ENCODE measurements around the gene ANO6. TPM values are rescaled to one million over a fixed set of nuclear protein-coding genes. Genes with fewer than 3 reads are reported as not detected.
"Not testable (repeated sequence)": the region's sequence is repeated elsewhere in the genome, so short reads cannot be mapped to it uniquely, and the experiment has no call there.

ANO6 gene
- polyA plus RNA-seq, 3 donors: 77.6 to 81.4 (median 79.7) TPM

DNA sequence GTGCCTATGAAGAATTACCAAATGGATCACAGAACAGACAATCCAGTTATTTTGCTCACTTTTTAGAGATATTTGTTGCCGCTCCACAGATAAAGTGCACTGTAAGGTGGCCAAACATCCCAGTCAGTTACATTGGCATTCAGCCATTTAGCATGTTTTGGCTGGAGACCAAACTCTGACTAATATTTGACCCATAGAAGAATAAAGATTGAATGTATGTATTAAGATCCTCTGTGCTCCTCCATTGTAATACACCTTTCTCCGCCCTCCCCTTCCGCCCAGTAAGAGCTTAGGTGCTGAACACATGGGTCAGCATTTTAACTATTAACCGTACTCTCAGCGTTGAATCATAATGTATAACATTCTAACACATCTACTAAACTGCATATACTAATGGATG is 163.4 kb downstream of the ANO6 start:
- no peak for DNase-seq (ENCODE audit: low read depth in 3 of 3, low spot score in 2 of 3)

DNA sequence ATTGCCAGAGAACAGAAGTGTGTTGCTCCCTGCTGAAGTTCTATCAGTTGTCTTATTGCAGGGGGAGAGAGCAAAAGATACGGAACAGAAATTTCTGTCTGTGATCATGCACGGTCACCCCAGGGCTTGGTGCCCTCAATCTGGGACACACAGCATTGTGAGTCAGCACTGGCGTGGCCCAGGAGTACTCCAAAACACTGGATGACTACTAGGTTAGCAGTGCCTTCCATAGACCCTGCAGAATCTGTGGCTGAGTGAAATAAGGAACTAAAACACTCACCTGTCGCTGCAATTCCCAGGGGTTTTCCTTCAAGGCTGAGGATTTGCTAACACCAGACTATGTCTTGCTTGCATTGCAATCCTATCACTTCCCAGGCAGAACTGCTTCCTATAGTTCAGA is 165.5 kb downstream of the ANO6 start:
- no peak for DNase-seq (ENCODE audit: low read depth in 3 of 3, low spot score in 2 of 3)

DNA sequence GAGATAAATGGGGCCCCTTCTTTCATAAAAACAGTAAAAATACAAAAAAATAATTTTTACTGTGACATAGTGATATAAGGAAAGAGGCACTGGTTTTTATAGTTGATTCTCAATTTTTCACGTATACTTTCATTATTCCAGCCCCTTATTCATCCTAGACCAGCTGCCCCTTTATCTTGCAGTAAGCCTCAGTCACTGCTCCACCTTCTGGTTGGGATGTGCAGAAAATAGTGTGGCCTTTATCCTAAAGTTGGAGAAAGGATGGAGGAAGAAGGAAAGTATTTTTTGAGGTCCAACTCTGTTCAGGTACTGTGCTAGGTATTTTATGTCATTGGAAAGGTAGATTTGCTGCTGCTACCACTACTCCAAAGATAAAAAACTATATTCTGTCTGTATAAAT is 172.7 kb downstream of the ANO6 start:
- DNase-seq (ENCODE audit: low read depth in 3 of 3, low spot score in 2 of 3): peak in 2 of 3 donors; percentile 7 to 18

DNA sequence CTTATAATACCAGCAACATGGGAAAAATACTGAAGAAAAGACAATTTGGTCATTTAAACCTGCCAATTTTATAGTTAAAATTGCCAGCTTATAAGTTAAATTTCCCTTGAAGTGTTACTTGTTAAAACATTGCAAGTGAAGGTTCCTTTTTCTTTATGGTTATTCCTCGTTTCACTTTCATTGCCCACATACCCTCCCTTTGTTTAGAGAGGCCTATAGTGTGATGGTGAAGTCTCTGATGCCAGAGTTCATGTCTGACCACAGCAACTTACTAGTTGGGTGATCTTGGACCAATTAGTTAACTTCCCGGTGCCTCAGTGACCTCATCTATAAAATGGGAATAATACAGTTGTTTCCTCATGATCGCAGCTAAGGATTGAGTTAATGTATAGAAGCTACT is 173.5 kb downstream of the ANO6 start:
- no peak for DNase-seq (ENCODE audit: low read depth in 3 of 3, low spot score in 2 of 3)

DNA sequence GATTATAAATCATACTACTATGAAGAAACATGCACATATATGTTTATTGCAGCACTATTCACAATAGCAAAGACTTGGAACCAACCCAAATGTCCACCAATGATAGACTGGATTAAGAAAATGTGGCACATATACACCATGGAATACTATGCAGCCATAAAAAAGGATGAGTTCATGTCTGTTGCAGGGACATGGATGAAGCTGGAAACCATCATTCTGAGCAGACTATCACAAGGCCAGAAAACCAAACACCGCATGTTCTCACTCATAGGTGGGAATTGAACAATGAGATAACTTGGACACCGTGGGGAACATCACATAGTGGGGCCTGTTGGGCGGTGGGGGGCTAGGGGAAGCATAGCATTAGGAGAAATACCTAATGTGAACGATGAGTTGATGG is 181.6 kb downstream of the ANO6 start:
- DNase-seq (ENCODE audit: low read depth in 3 of 3, low spot score in 2 of 3): not testable (repeated sequence)

DNA sequence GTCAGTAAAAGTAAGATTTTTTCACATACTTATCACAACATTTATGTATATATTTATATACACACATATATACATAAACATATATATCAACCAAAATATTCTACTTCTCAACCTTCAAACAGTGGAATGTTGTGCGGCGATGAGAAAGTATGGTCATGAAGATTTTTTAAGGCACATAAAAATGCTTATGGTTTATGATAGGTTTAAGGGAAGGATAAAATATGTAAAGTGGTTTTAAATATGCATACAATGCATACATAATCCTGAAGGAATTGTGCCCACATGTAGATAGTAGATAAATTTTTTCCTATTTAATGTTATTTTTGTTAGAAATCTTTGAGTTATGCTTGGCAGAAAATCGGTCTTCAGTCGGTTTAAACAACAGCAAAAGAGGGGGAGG is 182.7 kb downstream of the ANO6 start:
- DNase-seq (ENCODE audit: low read depth in 3 of 3, low spot score in 2 of 3): no peak

DNA sequence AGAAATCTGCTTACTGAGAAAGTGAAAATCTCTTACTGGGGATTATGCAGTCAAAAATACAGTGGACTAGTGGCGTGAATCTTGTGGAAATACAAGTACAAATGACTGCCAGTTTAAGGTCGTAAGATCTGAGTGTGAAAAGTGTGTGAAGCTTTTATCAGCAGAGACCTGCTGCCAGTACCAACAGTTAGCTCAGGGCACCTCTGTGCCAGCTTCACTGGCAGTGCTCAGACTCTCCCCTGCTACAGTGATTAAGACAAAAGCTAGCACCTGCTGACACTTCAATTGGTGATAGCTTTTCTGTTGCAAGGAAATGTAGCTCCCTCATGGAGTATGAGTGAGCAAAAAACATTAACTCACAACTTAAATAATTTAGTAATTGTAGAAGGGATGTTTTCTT is 185.1 kb downstream of the ANO6 start:
- no peak for DNase-seq (ENCODE audit: low read depth in 3 of 3, low spot score in 2 of 3)

DNA sequence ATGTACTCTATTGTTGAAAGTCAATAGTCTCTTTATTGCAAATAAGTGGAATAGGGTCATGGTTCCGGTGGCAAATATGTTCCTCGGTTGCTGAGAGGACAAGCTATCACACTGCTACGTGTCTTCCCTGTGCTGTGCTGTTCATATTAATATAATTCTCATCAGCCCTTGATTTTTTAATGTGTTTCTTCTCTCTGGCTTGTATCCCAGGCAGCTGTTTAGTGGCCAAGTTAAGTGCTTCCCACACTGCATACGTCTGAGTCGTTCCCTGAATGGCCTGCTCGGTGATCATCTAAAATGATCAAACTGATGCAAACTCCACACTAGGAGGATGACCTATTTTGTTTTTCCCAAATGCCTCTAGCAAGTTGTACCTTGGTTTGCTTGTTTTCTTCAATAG is 186.4 kb downstream of the ANO6 start:
- DNase-seq (ENCODE audit: low read depth in 3 of 3, low spot score in 2 of 3): no peak

DNA sequence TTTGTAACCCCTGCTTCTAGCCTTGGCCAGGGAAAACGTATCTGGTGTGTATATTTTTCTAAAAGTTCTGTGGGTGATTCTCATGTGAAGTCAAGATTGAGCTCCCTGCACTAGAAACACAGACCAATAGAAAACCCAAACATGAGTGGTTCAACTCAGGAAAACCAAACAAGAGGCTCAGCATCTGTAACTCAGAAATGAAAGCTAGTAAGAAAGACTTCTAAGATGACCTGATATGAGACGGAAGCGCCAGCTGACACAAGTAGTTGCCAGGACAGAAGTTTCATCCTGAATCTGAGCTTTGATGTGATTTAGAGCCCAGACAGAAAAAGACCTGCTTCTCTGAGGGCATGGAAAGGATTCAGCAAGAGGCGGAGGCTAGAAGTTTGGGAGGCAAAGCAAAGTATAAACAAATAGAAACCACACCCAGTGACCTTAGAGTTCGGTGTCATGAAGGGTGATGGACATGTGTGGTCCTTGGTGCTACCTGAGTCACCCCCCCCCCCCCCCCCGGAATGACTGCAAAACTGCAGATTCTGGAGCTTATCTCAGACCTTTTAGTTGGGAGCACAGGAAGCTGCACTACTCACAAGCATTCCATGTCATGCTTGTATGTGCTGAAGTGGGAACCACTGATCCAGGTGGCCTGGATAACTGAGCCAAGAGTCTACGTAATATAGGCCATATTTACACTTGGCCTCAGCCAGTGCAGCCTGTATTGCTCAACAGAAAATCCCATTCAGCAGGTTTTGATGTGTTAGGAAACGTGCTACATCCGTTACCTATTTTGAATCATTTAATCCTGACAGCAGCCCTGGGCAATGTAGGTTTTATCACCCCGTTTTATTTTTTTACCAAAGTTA is 191.3 kb downstream of the ANO6 start:
- no peak for DNase-seq (ENCODE audit: low read depth in 3 of 3, low spot score in 2 of 3)

DNA sequence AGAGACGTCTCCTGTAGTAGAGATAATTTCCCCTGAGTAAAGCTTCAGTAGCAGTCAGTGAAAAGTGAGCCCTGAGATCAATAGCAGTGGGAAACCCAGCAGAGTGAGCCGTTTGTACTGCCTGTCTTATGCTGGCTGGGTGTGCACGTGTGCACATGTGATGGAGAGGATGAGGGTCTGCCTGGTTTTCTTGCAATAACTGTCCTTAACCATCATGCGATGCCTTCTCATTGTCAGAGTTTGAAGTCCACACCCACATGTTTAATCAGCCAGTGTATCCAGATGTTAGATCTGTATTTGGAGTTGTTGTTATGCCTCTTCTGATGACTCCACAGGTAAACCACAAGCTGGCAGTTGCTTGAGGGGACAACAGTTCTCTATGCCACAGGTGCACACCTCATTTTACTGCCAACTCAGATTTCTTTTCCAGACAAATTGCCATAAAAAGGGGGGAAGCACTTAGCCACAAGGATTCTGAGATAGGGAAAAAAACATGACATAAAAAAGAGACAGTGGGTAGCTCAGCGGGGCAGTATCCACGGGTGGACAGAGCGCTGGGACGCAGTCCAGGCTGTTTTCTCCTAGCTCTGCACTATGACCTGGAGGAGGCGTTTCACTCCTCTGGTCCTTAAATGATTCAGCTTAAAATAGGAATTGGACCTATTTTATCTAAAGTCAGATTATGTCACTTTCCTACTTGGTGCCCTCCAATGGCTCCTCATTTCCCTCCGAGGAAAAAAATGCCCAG is 192.3 kb downstream of the ANO6 start:
- DNase-seq (ENCODE audit: low read depth in 3 of 3, low spot score in 2 of 3): no peak

DNA sequence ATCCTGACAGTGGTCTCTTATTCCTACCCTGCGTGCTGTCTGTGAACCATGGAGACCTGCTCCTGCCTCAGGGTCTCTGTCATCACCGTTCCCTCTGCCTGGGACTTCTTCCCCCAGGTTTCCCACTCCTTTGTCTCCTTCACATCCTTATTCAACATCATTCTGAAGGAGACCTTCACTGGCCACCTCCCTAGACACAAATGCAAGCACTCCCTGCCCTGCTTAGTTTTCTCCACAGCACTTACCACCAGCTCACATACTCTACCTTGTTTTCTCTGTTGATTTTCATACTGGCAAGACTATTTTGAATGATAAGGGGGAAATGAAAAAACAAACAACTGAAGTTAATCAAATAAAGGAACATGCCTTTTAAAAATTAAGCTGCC is 192.8 kb downstream of the ANO6 start:
- DNase-seq (ENCODE audit: low read depth in 3 of 3, low spot score in 2 of 3): no peak

DNA sequence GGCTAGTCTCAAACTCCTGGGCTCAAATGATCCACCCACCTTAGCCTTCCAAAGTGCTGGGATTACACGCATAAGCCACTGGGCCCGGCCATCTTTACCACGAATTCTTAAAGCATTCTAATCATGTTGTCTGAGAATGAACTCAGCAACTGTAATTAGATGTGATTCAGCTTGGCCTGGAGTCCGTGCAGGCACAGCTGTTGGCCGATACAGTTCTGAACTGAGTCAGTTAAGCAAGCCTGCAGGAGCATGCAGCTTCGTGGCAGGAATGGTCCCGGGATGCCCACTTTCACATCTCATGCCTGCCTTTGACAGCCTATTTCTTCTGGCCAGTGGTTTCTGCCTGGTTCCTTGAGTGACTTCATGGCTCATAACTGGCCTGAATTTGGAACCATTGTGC is 194.1 kb downstream of the ANO6 start:
- DNase-seq (ENCODE audit: low read depth in 3 of 3, low spot score in 2 of 3): no peak

DNA sequence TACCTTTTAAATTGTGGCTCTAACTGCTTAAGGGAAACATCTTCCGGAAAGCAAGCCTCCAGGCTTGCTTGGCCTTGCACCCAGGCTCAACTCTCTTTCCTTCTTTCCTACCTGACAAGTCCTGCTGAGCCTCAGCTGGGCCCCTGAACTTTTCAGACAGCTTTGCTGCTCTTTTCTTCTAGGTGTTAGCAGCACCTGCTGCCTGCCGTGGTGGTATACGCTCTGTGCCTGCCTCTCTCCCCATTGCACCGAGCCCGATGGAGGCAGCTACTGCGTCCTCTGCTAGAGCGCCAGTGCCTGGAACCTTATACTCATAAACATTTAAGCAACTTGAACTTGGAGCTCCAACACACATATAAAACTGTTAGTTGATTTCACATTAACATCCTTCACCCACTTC is 195.7 kb downstream of the ANO6 start:
- DNase-seq (ENCODE audit: low read depth in 3 of 3, low spot score in 2 of 3): no peak

DNA sequence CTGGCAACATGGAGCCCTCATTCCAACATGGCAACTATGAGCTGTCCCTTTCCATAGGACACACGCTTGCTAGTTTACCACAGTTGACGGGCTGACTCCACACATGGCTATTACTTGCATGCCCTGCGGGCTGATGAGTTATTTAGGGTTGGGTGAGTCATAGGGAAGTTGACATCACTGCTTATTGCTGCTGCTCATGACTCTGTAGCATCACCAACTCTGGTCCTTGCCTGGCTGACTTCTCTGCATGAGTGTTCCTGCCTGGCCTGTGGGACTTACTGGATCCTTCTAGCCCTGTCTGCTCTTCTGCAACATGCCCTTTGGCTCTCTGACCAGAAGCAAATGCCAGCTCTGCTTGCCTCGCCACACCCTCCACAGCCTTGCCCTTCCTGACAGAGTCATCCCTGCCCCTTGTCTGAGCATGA is 199.5 kb downstream of the ANO6 start:
- DNase-seq (ENCODE audit: low read depth in 3 of 3, low spot score in 2 of 3): no peak

DNA sequence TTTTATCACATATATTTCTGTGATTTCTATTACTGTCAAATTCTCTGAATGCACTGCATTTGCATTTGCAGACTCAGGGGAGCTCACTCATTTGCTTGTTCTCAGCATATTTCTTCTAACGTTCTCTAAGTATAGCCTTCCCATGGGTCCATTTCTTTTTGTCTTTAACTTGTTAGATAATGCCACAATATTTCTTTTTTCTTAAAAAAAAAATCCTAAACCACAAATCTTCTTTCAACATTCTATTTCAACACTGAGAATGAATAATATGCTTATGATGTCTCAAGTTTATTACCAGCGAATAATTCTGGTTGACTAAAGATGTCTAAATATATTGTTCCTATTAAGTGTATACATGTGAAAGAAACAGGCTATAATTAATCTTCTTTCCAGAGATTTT is 200.2 kb downstream of the ANO6 start:
- DNase-seq (ENCODE audit: low read depth in 3 of 3, low spot score in 2 of 3): peak in 1 of 3 donors; percentile 16

DNA sequence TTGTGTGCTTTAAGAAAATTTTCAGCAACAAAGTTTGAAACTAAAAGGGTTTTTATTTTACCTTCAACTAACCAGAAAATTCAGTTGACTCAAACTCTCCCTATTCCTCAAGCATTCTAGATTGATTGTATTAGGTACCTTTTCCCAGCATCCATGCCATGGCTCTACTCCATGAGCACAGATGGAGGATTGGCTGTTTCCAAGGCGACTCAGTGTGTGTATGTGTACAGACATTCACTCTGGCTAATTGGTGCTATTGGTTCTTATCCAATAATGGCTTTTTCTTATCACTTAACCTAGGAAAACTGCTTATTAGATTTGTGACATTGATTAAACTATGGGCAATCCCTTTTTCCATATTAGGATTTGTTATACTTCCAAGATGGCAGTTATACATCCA is 202.6 kb downstream of the ANO6 start:
- no peak for DNase-seq (ENCODE audit: low read depth in 3 of 3, low spot score in 2 of 3)

DNA sequence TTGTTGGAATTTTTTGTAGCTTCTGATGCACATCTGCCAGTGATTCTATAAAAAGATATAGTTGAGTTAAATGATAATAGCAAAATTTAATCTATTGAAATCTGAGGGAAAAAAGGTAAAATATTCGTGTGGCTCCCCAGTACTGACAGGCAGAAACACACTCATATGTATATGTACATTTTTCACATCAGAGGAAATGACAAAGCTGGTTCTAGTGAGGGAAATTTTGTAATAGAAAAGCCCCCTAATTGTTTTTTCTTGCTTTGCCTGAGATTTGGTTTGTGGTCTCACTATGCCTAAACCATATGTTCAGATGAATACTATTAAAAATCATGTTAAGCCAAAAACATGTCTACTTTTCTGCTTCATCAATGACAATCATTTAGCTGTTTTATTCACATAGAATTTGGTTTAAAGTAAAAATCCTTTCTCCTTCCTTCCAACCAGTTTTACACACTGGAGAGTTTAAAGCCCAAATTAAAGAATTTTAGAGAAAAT is 203.5 kb downstream of the ANO6 start:
- DNase-seq (ENCODE audit: low read depth in 3 of 3, low spot score in 2 of 3): no peak

DNA sequence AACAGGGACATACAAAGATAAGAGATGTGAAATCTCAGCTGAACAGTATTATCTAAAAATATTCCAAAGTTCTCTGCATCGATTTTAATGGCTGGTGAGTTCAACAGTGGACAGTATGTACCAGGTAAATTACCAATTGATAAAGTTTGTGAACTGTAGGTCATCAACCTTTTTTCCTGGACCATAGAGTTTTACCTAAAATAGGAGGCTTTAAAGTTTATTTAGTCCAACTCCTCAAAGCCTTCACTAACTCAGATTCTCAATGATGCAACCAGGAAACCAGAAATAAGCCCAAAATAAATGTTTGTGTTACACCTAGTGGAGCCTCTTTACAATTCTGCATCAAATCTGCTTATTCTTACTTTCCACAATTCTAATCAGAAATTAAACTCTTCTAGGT is 205.8 kb downstream of the ANO6 start:
- DNase-seq (ENCODE audit: low read depth in 3 of 3, low spot score in 2 of 3): no peak

DNA sequence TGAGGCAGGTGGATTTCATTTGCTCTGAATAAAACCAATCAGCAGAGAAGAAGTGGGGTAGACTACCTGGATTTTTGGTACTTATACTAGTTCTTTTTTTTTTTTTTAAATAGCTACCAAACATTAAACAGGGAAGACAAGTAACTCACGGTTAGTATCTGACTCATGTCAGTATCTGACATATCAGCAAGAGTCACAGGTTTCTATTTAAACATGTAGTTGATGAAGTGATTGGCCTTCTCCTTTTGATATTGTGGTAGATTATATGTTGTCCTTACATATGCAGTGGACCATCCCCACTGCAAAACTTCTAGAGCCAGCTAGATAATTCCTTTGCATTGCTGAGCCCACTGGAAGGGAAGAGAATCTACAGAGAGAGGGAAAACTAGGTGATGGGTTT is 208.0 kb downstream of the ANO6 start:
- DNase-seq (ENCODE audit: low read depth in 3 of 3, low spot score in 2 of 3): no peak

DNA sequence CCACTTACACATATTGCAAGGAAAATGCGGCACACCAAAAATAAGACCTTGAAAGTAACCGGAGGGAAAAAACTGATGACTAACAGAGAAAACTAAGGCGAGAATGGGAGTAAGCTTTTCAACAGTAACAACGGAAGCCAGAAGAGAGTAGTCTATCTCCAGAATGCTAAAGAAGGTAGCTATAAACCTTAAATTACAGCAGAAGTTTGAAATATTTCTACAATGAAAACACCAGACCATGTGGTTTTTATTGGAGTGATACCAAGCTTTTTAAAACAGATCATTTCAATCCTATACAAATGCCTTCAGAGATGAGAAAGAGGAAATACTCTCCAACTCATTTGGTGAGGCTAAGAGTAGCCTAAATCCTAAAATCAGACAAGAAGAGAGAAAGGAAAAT is 209.5 kb downstream of the ANO6 start:
- DNase-seq (ENCODE audit: low read depth in 3 of 3, low spot score in 2 of 3): no peak

DNA sequence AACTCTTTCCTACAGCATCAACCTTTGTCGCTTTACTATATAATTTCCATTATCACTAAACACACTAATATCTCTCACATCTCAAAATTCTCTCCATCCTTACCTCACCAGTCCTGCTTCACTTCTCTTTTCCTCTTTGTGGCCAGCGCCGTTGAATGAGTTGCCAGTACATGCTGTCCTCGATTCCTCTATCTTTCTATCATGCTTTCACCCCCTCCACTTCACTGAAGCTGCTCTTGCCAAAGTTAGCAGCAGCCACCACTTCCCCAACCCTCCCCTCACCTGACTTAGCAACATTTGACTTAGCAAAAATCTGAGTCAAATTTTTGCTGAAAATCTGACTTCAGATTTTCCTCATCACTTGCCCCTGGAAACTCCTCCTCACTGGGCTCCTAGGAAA is 210.4 kb downstream of the ANO6 start:
- no peak for DNase-seq (ENCODE audit: low read depth in 3 of 3, low spot score in 2 of 3)

DNA sequence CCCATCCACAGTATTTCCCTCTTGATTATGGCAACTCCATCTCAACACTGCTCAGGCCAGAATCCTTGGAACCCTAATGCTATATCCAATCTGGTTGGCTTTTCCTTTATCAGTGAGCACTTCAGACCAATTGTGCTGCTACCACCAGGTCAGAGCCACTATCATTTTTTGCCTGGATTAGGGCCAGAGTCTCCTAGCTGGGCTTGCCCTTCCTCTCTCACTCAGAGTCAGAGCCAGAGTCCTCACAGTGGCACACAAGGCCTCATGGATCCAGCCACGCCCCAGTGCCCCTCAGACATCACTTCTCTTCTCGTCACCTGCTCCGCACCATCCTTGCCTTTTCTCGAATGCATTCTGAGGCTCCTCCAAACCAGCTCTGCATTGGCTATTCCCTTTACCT is 211.1 kb downstream of the ANO6 start:
- DNase-seq (ENCODE audit: low read depth in 3 of 3, low spot score in 2 of 3): no peak

Measured in right renal cortex interstitium (tissue), 3 donors.